Kidney (tissue), 14 donors: ENCODE measurements around the gene TTC33. TPM values are rescaled to one million over a fixed set of nuclear protein-coding genes. Genes with fewer than 3 reads are reported as not detected.
"Not testable (repeated sequence)": the region's sequence is repeated elsewhere in the genome, so short reads cannot be mapped to it uniquely, and the experiment has no call there.

Experiments
- DNase-seq, 5 donors: peaks; one replicate each; pipeline ENCODE4 v3.0.0-alpha.2; 2013 to 2020
- FAIRE-seq: peaks from 2 replicates; lab custom pipeline; 2012; peaks lifted over from hg19 to GRCh38; lab: Jason Lieb, UNC
- H3K27ac ChIP-seq, 2 donors: one replicate each; pipeline ENCODE4 v1.7.0; 2013; ENCODE audit warnings: low read depth in 2 of 2, low read length in 2 of 2, inconsistent platforms in 1 of 2
- H3K27me3 ChIP-seq: one replicate; pipeline ENCODE4 v1.7.1; 2013; ENCODE audit warnings: low read length, inconsistent platforms; ENCODE audit not compliant: control insufficient read depth, insufficient read depth
- H3K36me3 ChIP-seq, 3 donors: one replicate each; pipeline versions ENCODE4 v1.7.0 to v1.7.1; 2013; ENCODE audit warnings: low read length in 3 of 3, control low read depth in 1 of 3, inconsistent platforms in 1 of 3; ENCODE audit not compliant: insufficient read depth in 3 of 3, control insufficient read depth in 2 of 3
- H3K4me1 ChIP-seq, 3 donors: one replicate each; pipeline versions ENCODE4 v1.7.0 to v1.7.1; 2013; ENCODE audit warnings: low read length in 3 of 3, inconsistent platforms in 1 of 3, low read depth in 1 of 3; ENCODE audit not compliant: control insufficient read depth in 2 of 3, insufficient read depth in 2 of 3
- H3K4me3 ChIP-seq, 3 donors: one replicate each; pipeline versions ENCODE4 v1.7.0 to v1.8.1; 2013; ENCODE audit warnings: low read length in 3 of 3, control low read depth in 1 of 3, inconsistent platforms in 1 of 3
- H3K9ac ChIP-seq, 3 donors: one replicate each; pipeline versions ENCODE4 v1.7.0 to v1.7.1; 2013; ENCODE audit warnings: low read length in 3 of 3, control low read depth in 1 of 3, inconsistent platforms in 1 of 3
- H3K9me3 ChIP-seq, 3 donors: one replicate each; pipeline versions ENCODE4 v1.7.0 to v1.7.1; 2013; ENCODE audit warnings: low read length in 3 of 3, control low read depth in 1 of 3, inconsistent platforms in 1 of 3; ENCODE audit not compliant: control insufficient read depth in 2 of 3, insufficient read depth in 1 of 3
- intact Hi-C: fragments of 100-400 bp; cut with DNase I; formaldehyde crosslinking; loops from one replicate; pipeline ENCODE4 v1.11.1; 2022
- polyA plus RNA-seq: library from polyadenylated mRNA; stranded (reverse); fragments of 350-450 nt; fragmentation: Illumina TruSeq; extraction: RNeasy Lipid Tissue Mini Kit (QIAGEN cat#74804); gene quantifications from one replicate; pipeline ENCODE4 v1.2.3, GENCODE V29; 2014; ENCODE audit warnings: low read depth, low replicate concordance; ENCODE audit not compliant: insufficient read depth
- total RNA-seq: library from RNA; stranded (reverse); fragmentation: NEBNext Ultra II Directional; extraction: Animal tissue kit (Norgen Biotek cat#: 25700); gene quantifications from one replicate; pipeline ENCODE4 v1.2.1, GENCODE V29; 2021
- TF ChIP-seq, protein P1 (sequence below): IDR thresholded peaks from 3 replicates; pipeline ENCODE4 v1.5.1; 2012; ENCODE audit warnings: mild to moderate bottlenecking, moderate library complexity, borderline replicate concordance; ENCODE audit not compliant: insufficient read depth; ENCODE audit errors: extremely low read depth
- donor health status: control.
- donor health status: control.
- donor health status: control.
- donor health status: control.
- donor health status: control.
- donor health status: DM: yes; HTN: yes; CAD: no.
- donor health status: Normal renal cell carcinoma (clear cell type).

TTC33 gene
- total and polyA plus RNA-seq, 2 donors from 2014 or later, result 7.1 to 20.1 TPM

DNA sequence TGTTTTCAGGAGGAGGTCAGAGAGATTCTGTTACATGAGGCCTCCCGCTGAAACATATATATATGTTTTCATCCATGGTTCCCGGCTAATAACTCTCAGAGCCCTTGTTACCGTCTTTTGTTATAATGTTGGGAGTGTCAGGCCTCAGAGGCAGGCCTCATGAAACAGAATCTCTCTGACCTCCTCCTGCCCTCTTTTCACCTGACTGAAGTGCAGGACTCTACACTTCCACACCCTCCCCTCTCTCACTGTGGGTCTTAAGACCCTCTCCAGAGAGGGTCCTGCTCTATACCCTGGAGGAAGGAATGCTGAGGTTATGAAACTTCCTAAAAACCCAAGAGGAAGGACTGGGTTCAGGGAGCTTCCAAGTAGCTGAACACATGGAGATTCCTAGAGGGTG, 104.6 kb downstream of the TTC33 start:
- TF ChIP-seq, protein P1, sequence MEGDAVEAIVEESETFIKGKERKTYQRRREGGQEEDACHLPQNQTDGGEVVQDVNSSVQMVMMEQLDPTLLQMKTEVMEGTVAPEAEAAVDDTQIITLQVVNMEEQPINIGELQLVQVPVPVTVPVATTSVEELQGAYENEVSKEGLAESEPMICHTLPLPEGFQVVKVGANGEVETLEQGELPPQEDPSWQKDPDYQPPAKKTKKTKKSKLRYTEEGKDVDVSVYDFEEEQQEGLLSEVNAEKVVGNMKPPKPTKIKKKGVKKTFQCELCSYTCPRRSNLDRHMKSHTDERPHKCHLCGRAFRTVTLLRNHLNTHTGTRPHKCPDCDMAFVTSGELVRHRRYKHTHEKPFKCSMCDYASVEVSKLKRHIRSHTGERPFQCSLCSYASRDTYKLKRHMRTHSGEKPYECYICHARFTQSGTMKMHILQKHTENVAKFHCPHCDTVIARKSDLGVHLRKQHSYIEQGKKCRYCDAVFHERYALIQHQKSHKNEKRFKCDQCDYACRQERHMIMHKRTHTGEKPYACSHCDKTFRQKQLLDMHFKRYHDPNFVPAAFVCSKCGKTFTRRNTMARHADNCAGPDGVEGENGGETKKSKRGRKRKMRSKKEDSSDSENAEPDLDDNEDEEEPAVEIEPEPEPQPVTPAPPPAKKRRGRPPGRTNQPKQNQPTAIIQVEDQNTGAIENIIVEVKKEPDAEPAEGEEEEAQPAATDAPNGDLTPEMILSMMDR, result no peak
- DNase-seq, result peak in 3 of 5 donors; percentile 36 to 78 (median 58)
- H3K9ac ChIP-seq, result no peak overlapping the region
- no peak overlapping the region for H3K4me3 ChIP-seq
- H3K27ac ChIP-seq, result no peak overlapping the region
- intact Hi-C loops, result no loop called here
- no peaks in the 10 kb centered on the region for H3K36me3 ChIP-seq
- no peaks in the 10 kb centered on the region for H3K9me3 ChIP-seq
- H3K4me1 ChIP-seq, result no peaks in the 10 kb centered on the region
- FAIRE-seq, result no peak
- H3K27me3 ChIP-seq, result no peaks in the 10 kb centered on the region

DNA sequence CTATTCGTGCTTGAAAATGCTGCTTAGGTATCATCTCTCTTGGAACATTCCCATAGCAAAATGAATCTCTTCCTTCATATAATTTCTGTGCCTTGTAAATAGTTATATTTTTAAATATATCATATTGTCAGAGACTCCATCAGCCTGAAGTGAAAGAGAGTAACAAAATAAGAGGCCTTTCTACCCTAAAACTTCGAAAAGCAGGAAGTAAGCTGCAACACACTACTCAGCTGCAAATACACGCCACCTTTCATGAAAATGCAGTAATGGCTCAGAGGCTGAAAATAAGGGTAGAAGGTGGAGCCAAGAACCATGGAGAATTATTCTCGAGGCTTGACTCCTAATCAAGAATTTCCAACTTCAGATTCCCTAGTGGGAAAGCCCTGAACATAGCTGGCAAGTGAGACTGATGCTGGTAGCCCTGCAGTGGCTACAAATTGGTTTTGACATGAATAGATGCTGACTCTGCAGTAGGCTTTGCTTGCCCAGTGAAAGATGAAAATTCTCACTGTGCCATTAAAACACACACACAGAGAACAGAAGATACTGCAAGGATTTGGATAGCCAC, 106.2 kb downstream of the TTC33 start:
- Histone ChIP-seq H3K36me3 (no peaks in the 10 kb centered on the region), H3K9me3 (no peaks in the 10 kb centered on the region), H3K9ac (no peak overlapping the region), H3K4me1 (no peaks in the 10 kb centered on the region), H3K27me3 (no peaks in the 10 kb centered on the region), H3K4me3 (no peak overlapping the region), H3K27ac (no peak overlapping the region)
- TF ChIP-seq, protein P1, result no peak
- FAIRE-seq, result no peak
- intact Hi-C loops, result no loop called here
- no peak for DNase-seq

DNA sequence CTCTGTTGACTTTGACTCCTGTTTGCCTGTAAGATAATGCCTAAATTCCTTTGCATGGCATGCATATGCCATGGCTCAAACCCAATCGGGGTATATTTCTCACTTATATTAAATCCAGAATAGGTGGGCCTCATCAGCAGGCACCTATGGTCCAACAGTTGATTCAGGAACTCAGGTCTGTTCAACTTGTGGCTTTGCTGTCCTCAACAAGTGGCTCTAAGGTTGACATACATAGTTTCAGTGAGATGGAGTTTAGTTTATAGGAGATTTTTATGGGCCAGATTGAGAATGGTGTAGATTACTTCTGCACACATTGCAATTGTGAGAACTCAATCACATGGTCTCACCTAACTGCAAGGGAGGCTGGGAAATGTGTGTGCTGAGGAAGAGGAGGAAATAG, 107.6 kb downstream of the TTC33 start:
- Histone ChIP-seq H3K9me3 (no peaks in the 10 kb centered on the region), H3K9ac (no peak overlapping the region), H3K27me3 (no peaks in the 10 kb centered on the region), H3K4me1 (no peaks in the 10 kb centered on the region), H3K36me3 (no peaks in the 10 kb centered on the region), H3K4me3 (no peak overlapping the region), H3K27ac (no peak overlapping the region)
- FAIRE-seq, result no peak
- intact Hi-C loops, result no loop called here
- DNase-seq, result no peak
- TF ChIP-seq, protein P1, result no peak

DNA sequence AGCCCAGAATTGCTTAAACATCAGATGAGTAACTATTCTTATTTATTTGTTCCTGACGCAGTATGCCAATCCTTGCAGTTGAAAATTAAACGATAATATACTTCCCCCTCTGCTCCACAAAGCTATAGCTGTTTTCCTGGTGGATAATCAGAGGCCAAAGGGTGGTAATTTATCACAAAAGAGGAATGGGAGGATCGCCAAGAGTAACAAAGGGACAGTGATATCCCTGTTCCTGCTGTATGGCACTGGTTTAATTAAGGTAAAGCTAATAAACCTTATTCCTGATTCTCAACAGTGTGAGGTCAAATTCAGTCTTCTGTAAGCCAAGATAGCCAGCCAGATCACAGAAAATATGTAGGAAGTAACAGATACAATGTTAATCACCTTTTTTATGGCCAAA, 109.5 kb downstream of the TTC33 start:
- Histone ChIP-seq H3K27ac (no peak overlapping the region), H3K27me3 (no peaks in the 10 kb centered on the region), H3K4me3 (no peak overlapping the region), H3K9me3 (peaks cover 0 to 3% (median 0%) of the 10 kb centered on the region in 3 donors), H3K36me3 (no peaks in the 10 kb centered on the region), H3K4me1 (no peaks in the 10 kb centered on the region), H3K9ac (no peak overlapping the region)
- TF ChIP-seq, protein P1, result no peak
- FAIRE-seq (no peak), DNase-seq (peak in 2 of 5 donors; percentile 81 to 83)
- intact Hi-C loops, result no loop called here

DNA sequence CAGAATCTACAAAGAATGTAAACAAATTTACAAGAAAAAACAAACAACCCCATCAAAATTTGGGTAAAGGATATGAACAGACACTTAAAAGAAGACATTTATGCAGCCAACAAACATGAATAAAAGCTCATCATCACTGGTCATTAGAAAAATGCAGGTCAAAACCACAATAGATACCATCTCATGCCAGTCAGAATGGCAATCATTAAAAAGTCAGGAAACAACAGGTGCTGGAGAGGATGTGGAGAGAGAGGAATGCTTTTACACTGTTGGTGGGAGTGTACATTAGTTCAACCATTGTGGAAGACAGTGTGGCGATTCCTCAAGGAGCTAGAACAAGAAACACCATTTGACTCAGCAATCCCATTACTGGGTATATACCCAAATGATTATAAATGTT, 116.2 kb downstream of the TTC33 start:
- H3K36me3 ChIP-seq, H3K4me3 ChIP-seq, FAIRE-seq, DNase-seq, H3K27ac ChIP-seq, intact Hi-C loops, H3K9ac ChIP-seq, H3K4me1 ChIP-seq, H3K27me3 ChIP-seq, H3K9me3 ChIP-seq: not testable (repeated sequence)
